HG03025 (cell line): ENCODE data around the gene OXT.
"Not testable (repeated sequence)": the region's sequence is repeated elsewhere in the genome, so short reads cannot be mapped to it uniquely, and the experiment has no call there.

Experiments used
- ATAC-seq: cut with Tn5 transposase; IDR thresholded peaks from one replicate; pipeline ENCODE4 v1.9.1; 2021; ENCODE audit warnings: mild to moderate bottlenecking, moderate library complexity; ENCODE audit not compliant: unreplicated experiment, low FRiP score

The OXT gene

GRCh38 chr20:3047486-3048419 is 23.7 kb upstream of the OXT start:
- ATAC-seq: no peak

- no peak for ATAC-seq
Measured at GRCh38 chr20:3051385-3052019, 19.9 kb upstream of the OXT start.

- ATAC-seq: no peak
Measured at GRCh38 chr20:3059489-3059888, 11.9 kb upstream of the OXT start.

DNA sequence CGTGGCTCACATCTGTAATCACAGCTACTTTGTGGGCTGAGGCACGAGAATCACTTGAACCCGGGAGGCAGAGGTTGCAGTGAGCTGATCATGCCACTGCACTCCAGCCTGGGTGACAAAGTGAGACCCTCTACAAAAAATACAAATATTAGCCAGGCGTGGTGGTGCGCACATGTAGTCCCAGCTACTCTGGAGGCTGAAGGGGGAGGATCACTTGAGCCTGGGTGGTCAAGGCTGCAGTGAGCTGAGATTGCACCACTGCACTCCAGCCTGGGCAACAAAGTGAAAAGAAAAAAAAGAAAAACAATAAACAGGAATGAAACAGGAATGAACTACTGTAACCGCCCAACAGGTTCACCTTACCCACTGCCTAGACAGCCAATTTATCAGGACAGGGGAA is 7.3 kb upstream of the OXT start:
- ATAC-seq: not testable (repeated sequence)

GRCh38 chr20:3067139-3068014 is 4.0 kb upstream of the OXT start:
- ATAC-seq: no peak

DNA sequence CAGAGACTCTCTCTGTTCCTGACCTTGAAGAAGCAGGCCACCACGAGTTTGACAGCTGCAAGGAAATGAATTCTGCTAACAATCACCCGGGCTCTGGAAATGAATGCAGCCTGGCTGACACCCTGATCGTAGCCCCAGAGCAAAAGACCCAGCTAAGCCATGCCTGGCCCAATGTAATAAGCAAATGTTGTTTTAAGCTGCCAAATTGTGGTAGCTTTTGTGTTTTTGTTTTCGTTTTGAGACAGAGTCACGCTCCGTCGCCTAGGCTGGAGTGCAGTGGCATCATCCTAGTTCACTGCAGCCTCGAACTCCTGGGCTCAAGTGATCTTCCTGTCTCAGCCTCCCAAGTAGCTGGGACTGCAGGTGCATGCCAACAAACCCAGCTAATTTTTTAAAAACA is 3.3 kb upstream of the OXT start:
- ATAC-seq: no peak

GRCh38 chr20:3068986-3069900 is 2.2 kb upstream of the OXT start:
- no peak for ATAC-seq

DNA sequence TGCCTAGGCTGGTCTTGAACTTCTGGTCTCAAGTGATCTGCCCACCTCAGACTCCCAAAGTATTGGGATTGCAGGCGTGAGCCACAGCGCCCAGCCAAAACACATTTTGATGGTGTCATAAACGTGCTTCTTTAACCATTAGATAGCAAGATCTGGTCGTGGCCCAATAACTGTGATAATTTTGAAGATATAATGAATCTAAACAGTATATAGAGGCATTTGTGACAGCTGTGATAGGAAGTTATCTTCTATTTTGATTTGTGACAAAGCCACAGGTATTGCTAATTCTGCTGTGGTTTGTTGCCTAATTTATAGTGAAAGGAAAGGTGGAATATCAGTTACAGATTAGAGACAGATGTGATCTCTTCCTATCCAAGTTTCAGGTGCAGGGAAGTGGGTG is 695 bp upstream of the OXT start:
- no peak for ATAC-seq

DNA sequence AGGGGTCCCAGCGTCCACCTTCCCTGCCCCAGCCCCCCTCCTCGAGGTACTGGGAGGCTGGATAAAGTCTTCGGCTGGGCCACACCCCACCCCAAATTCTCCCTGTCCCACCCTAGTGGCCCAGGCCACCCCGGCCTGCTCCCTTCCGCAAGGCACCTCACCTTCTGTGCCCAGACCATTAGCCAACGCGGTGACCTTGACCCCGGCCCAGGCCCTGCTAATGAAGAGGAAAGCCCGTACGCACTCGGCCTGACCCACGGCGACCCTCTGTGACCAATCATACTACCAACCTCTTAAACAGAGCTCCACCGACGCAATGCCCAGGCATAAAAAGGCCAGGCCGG is 182 bp upstream of the OXT start:
- no peak for ATAC-seq

DNA sequence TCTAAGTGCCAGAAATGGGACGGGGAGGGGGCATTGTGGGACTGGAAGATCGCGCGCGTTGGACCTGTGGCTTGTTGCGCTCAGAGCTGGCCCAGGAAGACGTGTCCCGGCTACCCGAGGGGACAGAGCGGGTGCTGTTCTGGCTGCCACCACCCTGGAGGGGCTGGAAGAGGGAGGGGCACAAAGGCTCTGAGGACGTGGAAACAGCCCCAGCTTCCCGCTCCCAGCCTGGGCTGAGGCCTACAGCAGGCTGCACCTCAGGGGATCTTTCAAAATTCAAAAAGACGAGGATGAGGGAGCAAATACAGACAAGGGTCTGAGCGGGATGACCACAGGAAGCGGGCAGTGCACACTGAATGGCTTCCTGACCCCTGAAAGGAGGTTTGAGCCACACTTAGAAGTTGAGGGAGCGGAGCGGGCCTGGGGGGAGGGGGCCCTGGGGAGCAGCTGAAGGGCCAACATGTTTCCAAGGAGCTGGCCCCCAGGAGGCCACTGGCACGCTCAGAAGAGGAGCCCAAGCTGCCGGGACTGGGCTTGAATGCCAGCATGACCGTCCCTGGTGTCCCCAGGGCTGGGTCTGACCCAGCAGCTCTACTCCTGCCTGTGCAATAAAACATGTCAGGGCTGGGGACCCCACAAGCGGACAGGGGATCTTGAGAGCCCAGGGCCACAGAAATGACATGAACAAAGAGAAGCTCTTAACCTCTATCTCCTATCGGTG is 1.3 kb downstream of the OXT start:
- no peak for ATAC-seq

GRCh38 chr20:3073251-3073643 is 1.8 kb downstream of the OXT start:
- not testable (repeated sequence) for ATAC-seq

- ATAC-seq: no peak
Measured at GRCh38 chr20:3074812-3075211, 3.4 kb downstream of the OXT start.

DNA sequence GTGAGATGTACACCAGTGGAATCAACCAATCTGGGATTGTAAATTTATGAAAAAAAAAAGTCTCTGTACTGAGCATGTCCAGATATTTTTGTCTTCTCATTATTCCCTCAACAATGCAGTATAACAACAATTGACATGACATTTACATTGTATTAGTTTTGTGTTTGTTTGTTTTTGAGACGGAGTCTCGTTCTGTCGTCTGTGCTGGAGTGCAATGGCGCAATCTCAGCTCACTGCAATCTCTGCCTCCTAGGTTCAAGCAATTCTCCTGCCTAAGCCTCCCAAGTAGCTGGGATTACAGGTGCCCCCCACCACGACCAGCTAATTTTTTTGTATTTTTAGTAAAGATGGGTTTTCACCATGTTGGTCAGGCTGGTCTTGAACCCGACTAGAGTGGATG is 3.9 kb downstream of the OXT start:
- not testable (repeated sequence) for ATAC-seq

GRCh38 chr20:3077618-3078134 is 6.3 kb downstream of the OXT start:
- ATAC-seq: no peak

- ATAC-seq: no peak
Measured at GRCh38 chr20:3080939-3081388, 9.5 kb downstream of the OXT start.

GRCh38 chr20:3081641-3082040 is 10.2 kb downstream of the OXT start:
- ATAC-seq: no peak

DNA sequence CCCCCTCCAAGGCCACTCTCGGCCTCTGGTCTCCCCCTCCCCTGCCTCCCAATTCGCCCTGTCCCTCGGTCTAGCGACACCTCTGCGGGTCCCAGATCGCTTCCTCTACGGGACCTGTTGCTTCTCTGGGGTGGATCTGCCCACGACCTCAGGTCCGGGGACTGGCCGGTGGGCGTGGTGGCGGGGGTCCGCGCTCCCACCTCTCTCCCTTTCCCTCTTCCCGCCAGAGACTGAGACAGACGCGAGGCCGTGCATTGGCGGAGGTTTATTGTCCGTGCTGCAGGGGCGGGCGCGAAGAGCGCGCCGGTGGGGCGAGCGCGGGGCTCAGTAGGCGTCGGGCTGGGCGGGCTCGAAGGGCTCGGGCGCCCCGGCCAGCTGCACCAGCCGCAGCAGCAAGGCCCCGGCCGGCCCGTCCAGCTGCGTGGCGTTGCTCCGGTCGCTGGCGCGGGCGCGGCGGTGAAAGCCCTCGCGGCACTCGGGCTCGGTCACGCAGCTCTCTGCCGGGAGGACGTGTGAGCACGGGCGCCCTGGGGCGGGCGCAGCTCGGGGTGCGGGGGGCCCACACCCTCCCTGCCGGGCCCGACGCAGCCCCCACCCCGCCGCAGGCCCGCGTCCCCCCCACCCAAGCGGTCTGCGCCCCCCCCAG is 11.0 kb downstream of the OXT start:
- ATAC-seq: no peak
